ENCODE results near the gene GP5. TPM values are rescaled to one million over a fixed set of nuclear protein-coding genes. Genes with fewer than 3 reads are reported as not detected.

The GP5 gene
- total RNA-seq, 1 experiment from 2014 or later = 0.05 TPM

DNA sequence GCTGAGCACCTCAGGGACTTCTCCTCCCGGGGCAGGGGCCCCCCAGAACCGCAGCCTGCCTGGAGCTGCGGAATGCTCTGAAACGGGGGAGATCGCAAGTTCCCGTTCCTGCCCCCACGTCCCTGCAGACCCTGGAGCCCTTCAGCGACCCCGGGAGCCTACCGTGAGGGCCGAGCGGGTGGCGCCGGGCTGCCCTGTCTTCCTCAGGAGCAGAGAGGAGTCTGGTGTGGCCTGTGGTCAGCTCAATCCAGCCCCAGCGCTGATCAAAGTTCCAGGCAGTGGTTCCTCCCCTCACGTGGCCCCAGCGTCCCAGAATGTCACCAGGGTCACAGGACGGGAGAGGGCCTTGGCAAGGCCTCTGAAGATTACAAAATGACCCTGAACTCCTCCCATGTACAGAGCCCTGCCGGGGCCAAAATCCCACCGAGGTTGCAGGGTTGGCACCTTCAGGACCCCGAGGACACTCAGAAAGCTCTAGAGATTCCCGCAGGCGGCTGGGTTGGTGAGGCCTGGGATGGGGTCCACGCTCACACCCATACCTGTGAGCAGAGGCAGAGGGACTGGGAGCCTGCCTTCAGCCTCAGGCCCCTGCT is 47.9 kb downstream of the GP5 start, which contains the start of gene CPN2:
Gene CPN2 (minus strand): TSS at position 249 of the 593 bp plus-strand sequence. CDS start 8,626 bp downstream, outside the sequence.
- intact Hi-C loops (cut with micrococcal nuclease; ENCODE audit: unreplicated experiment) (no loop called here), in situ Hi-C loops (cut with HindIII; ENCODE audit: low pct_unique_long_range_greater_than_20kb, low sequenced_read_pairs) (no loop called here)
- Histone ChIP-seq H3K36me3 (ENCODE audit: control insufficient read depth, insufficient read depth, low read length) (no peaks in the 10 kb centered on the region), H3K9me3 (ENCODE audit: control insufficient read depth, insufficient read depth, low read depth, low read length) (no peaks in the 10 kb centered on the region), H3K27ac (ENCODE audit: low read length) (no peak within 1 kb of the TSS), H3K27me3 (ENCODE audit: control insufficient read depth, insufficient read depth, low read length) (no peaks in the 10 kb centered on the region), H3K4me1 (ENCODE audit: control insufficient read depth, insufficient read depth, low read length) (peaks cover 11% of the 10 kb centered on the region; the same call in 1 of the 2 replicates), H3K4me3 (ENCODE audit: low read depth in 2 of 2, low read length in 2 of 2) (no peak within 1 kb of the TSS)
- CTCF ChIA-PET = interaction anchor here (0.6 to 0.8 kb wide), 2 partner anchors 9 to 230 kb away, joined by 3 read pairs; no protein-coding TSS in a partner anchor
- POLR2A ChIA-PET = interaction anchor here (0.6 kb wide), 2 partner anchors 9 to 52 kb away, joined by 3 read pairs; no protein-coding TSS in a partner anchor
- BruUV-seq (replicated peaks) = no TSS peak
- ATAC-seq = no peak
- TF ChIP-seq, protein P1, sequence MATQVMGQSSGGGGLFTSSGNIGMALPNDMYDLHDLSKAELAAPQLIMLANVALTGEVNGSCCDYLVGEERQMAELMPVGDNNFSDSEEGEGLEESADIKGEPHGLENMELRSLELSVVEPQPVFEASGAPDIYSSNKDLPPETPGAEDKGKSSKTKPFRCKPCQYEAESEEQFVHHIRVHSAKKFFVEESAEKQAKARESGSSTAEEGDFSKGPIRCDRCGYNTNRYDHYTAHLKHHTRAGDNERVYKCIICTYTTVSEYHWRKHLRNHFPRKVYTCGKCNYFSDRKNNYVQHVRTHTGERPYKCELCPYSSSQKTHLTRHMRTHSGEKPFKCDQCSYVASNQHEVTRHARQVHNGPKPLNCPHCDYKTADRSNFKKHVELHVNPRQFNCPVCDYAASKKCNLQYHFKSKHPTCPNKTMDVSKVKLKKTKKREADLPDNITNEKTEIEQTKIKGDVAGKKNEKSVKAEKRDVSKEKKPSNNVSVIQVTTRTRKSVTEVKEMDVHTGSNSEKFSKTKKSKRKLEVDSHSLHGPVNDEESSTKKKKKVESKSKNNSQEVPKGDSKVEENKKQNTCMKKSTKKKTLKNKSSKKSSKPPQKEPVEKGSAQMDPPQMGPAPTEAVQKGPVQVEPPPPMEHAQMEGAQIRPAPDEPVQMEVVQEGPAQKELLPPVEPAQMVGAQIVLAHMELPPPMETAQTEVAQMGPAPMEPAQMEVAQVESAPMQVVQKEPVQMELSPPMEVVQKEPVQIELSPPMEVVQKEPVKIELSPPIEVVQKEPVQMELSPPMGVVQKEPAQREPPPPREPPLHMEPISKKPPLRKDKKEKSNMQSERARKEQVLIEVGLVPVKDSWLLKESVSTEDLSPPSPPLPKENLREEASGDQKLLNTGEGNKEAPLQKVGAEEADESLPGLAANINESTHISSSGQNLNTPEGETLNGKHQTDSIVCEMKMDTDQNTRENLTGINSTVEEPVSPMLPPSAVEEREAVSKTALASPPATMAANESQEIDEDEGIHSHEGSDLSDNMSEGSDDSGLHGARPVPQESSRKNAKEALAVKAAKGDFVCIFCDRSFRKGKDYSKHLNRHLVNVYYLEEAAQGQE (IDR thresholded peaks at IDR 0.05; ENCODE audit: insufficient read depth in 1 of 2, low read depth in 2 of 2, low read length in 1 of 2) = no peak
- TF ChIP-seq POLR2AphosphoS5 (IDR thresholded peaks at IDR 0.05; ENCODE audit: low read depth, low read length) (no peak), TCF7L2 (IDR thresholded peaks at IDR 0.05; ENCODE audit: low read depth, low read length) (no peak), SIN3A (IDR thresholded peaks at IDR 0.05; ENCODE audit: borderline replicate concordance, insufficient read depth, low read depth, low read length) (no peak)
- TF ChIP-seq, protein P2, sequence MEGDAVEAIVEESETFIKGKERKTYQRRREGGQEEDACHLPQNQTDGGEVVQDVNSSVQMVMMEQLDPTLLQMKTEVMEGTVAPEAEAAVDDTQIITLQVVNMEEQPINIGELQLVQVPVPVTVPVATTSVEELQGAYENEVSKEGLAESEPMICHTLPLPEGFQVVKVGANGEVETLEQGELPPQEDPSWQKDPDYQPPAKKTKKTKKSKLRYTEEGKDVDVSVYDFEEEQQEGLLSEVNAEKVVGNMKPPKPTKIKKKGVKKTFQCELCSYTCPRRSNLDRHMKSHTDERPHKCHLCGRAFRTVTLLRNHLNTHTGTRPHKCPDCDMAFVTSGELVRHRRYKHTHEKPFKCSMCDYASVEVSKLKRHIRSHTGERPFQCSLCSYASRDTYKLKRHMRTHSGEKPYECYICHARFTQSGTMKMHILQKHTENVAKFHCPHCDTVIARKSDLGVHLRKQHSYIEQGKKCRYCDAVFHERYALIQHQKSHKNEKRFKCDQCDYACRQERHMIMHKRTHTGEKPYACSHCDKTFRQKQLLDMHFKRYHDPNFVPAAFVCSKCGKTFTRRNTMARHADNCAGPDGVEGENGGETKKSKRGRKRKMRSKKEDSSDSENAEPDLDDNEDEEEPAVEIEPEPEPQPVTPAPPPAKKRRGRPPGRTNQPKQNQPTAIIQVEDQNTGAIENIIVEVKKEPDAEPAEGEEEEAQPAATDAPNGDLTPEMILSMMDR (IDR thresholded peaks at IDR 0.05) = no peak
- no peak for DNase-seq (ENCODE audit: low read depth, low spot score)

DNA sequence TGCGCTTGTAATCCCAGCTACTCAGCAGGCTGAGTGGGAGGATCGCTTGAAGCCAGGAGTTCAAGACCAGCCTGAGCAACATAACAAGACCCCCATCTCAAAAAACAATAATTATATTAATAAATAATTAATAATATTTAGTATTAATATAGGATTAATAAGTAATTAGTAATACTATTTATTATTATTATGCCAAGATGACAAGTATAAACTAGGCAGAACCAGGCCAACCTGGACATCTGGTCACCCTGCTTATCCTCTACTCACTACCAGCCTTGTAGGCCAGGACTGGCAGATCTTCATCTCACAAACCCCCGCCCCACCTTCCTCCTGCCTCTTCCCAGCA is 48.4 kb downstream of the GP5 start:
- Histone ChIP-seq H3K27me3 (ENCODE audit: control insufficient read depth, insufficient read depth, low read length) (no peaks in the 10 kb centered on the region), H3K4me3 (ENCODE audit: low read depth in 2 of 2, low read length in 2 of 2) (no peak overlapping the region), H3K9me3 (ENCODE audit: control insufficient read depth, insufficient read depth, low read depth, low read length) (no peaks in the 10 kb centered on the region), H3K27ac (ENCODE audit: low read length) (no peak overlapping the region), H3K36me3 (ENCODE audit: control insufficient read depth, insufficient read depth, low read length) (no peaks in the 10 kb centered on the region), H3K4me1 (ENCODE audit: control insufficient read depth, insufficient read depth, low read length) (peaks cover 11% of the 10 kb centered on the region; the same call in 1 of the 2 replicates)
- intact Hi-C loops (cut with micrococcal nuclease; ENCODE audit: unreplicated experiment) (no loop called here), in situ Hi-C loops (cut with HindIII; ENCODE audit: low pct_unique_long_range_greater_than_20kb, low sequenced_read_pairs) (no loop called here)
- ChIA-PET POLR2A (interaction anchor here (0.6 kb wide), 2 partner anchors 10 to 53 kb away, joined by 3 read pairs; no protein-coding TSS in a partner anchor), CTCF (interaction anchor here (0.6 to 0.8 kb wide), 2 partner anchors 9 to 230 kb away, joined by 3 read pairs; no protein-coding TSS in a partner anchor)
- TF ChIP-seq, protein P1 (IDR thresholded peaks at IDR 0.05; ENCODE audit: insufficient read depth in 1 of 2, low read depth in 2 of 2, low read length in 1 of 2) = no peak
- no TSS peak for BruUV-seq (replicated peaks)
- DNase-seq (ENCODE audit: low read depth, low spot score) = no peak
- ATAC-seq = no peak
